ENCODE results near the gene ZNF862. TPM values are rescaled to one million over a fixed set of nuclear protein-coding genes. Genes with fewer than 3 reads are reported as not detected.

The ZNF862 gene
- total RNA-seq, 2 donors from 2014 or later, result 11.4 to 17.3 TPM

- DNase-seq (ENCODE audit: low spot score) (no peak), ATAC-seq (ENCODE audit: insufficient number of reproducible peaks, low FRiP score, low read depth) (no peak)
- Histone ChIP-seq H3K4me1 (ENCODE audit: control insufficient read depth in 1 of 2, low read depth in 2 of 2) (no peaks in the 10 kb centered on the region), H3K27ac (no peak overlapping the region), H3K27me3 (replicated peaks; ENCODE audit: insufficient read depth) (no peaks in the 10 kb centered on the region), H3K9me3 (no peaks in the 10 kb centered on the region), H3K4me3 (no peak overlapping the region), H3K36me3 (no peaks in the 10 kb centered on the region)
- no peak for TF ChIP-seq CTCF (IDR thresholded peaks at IDR 0.05)
Observed at GRCh38 chr7:149792220-149792595, 46.0 kb upstream of the ZNF862 start.

DNA sequence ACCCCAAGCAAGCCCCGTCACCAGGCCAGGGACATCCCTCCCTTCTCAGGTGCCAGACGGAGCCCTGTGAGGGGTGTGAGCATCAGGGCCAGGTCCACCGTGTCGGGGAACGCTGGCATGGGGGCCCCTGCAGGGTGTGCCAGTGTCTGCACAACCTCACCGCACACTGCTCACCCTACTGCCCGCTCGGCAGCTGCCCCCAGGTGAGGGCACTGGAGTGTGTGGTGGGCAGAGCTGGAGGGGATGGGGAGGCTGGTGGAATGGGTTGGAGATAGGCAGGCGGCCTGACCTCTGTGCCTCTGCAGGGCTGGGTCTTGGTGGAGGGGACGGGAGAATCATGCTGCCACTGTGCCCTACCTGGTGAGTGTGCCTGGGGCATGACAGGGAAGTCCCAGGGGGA, 44.9 kb upstream of the ZNF862 start:
- H3K9me3 ChIP-seq, result no peaks in the 10 kb centered on the region

GRCh38 chr7:149794661-149795060, 43.5 kb upstream of the ZNF862 start:
- no peak for TF ChIP-seq CTCF (IDR thresholded peaks at IDR 0.05)
- no peak for ATAC-seq (ENCODE audit: insufficient number of reproducible peaks, low FRiP score, low read depth)
- no peak overlapping the region for H3K27ac ChIP-seq
- H3K36me3 ChIP-seq, result no peaks in the 10 kb centered on the region
- H3K9me3 ChIP-seq, result no peaks in the 10 kb centered on the region
- no peaks in the 10 kb centered on the region for H3K27me3 ChIP-seq (replicated peaks; ENCODE audit: insufficient read depth)
- no peak for DNase-seq (ENCODE audit: low spot score)
- H3K4me1 ChIP-seq (ENCODE audit: control insufficient read depth in 1 of 2, low read depth in 2 of 2), result no peaks in the 10 kb centered on the region
- no peak overlapping the region for H3K4me3 ChIP-seq

More for the DNA sequence above, 44.9 kb upstream of the ZNF862 start:
- TF ChIP-seq CTCF (IDR thresholded peaks at IDR 0.05), result no peak
- Histone ChIP-seq H3K4me1 (ENCODE audit: control insufficient read depth in 1 of 2, low read depth in 2 of 2) (no peaks in the 10 kb centered on the region), H3K27ac (no peak overlapping the region), H3K27me3 (replicated peaks; ENCODE audit: insufficient read depth) (no peaks in the 10 kb centered on the region), H3K36me3 (no peaks in the 10 kb centered on the region), H3K4me3 (no peak overlapping the region)
- no peak for ATAC-seq (ENCODE audit: insufficient number of reproducible peaks, low FRiP score, low read depth)
- DNase-seq (ENCODE audit: low spot score), result no peak

DNA sequence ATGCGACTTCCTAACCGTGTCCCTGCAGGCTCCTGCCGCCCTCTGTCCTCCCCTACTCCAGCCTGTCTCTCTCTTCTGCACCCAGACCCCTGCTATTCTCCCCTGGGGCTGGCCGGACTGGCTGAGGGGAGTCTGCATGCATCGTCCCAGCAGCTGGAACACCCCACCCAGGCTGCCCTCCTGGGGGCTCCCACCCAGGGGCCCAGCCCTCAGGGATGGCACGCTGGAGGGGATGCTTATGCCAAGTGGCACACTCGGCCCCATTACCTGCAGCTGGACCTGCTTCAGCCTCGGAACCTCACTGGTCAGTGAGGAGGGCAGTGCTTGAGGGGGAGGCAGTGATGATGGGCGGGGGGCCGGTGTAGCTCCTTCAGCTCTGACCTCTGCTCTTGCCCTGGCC, 43.0 kb upstream of the ZNF862 start:
- no peak overlapping the region for H3K4me3 ChIP-seq
- no peaks in the 10 kb centered on the region for H3K4me1 ChIP-seq (ENCODE audit: control insufficient read depth in 1 of 2, low read depth in 2 of 2)
- no peaks in the 10 kb centered on the region for H3K27me3 ChIP-seq (replicated peaks; ENCODE audit: insufficient read depth)
- no peaks in the 10 kb centered on the region for H3K9me3 ChIP-seq
- ATAC-seq (ENCODE audit: insufficient number of reproducible peaks, low FRiP score, low read depth) (no peak), DNase-seq (ENCODE audit: low spot score) (no peak)
- no peaks in the 10 kb centered on the region for H3K36me3 ChIP-seq
- no peak for TF ChIP-seq CTCF (IDR thresholded peaks at IDR 0.05)
- no peak overlapping the region for H3K27ac ChIP-seq

DNA sequence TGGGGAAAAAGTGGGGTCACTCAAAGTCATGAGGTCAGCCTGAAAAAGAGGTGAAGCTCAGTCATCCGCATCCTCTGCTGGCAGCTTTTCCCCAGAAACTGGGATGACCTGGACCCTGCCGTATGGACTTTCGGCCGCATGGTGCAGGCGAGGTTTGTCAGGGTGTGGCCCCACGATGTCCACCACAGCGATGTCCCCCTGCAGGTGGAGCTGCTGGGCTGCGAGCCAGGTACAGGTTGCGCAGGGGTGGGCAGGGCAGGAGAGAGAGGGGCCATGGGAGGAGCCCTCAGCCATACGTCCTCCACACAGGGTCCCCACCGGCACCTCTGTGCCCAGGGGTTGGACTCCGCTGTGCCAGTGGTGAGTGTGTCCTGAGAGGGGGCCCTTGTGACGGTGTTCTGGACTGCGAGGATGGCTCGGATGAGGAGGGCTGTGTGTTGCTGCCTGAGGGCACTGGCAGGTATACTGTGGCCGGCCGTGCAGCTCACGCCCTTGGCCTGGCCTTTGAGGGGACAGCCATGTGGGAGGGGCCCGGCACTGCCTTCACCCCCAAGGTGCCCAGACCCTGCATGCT, 41.8 kb upstream of the ZNF862 start:
- ATAC-seq (ENCODE audit: insufficient number of reproducible peaks, low FRiP score, low read depth) (no peak), DNase-seq (ENCODE audit: low spot score) (no peak)

More for the DNA sequence above, 41.8 kb upstream of the ZNF862 start:
- Histone ChIP-seq H3K4me1 (ENCODE audit: control insufficient read depth in 1 of 2, low read depth in 2 of 2) (no peaks in the 10 kb centered on the region), H3K4me3 (no peak overlapping the region), H3K27me3 (replicated peaks; ENCODE audit: insufficient read depth) (no peaks in the 10 kb centered on the region), H3K27ac (no peak overlapping the region), H3K36me3 (no peaks in the 10 kb centered on the region), H3K9me3 (no peaks in the 10 kb centered on the region)
- TF ChIP-seq CTCF (IDR thresholded peaks at IDR 0.05), result no peak
